SU-DHL-6 (cell line): Measurements from ENCODE around the gene HECW1.
"Not testable (repeated sequence)": the region's sequence is repeated elsewhere in the genome, so short reads cannot be mapped to it uniquely, and the experiment has no call there.

Source experiments
- H2AFZ ChIP-seq: fragments of 200-600 bp; sonication (generic); 2 replicates; pipeline ENCODE4 v1.6.1; 2014; ENCODE audit warnings: low read depth, mild to moderate bottlenecking, moderate library complexity, mixed read lengths, antibody characterized with exemption, low read length; ENCODE audit not compliant: severe bottlenecking
- H3F3A ChIP-seq: fragments of 200-600 bp; shearing (Covaris generic); 2 replicates; pipeline ENCODE4 v1.6.0; 2016; ENCODE audit warnings: antibody characterized with exemption, mild to moderate bottlenecking; ENCODE audit not compliant: insufficient read depth
- H3K27ac ChIP-seq: fragments of 200-600 bp; sonication (generic); 2 replicates; pipeline ENCODE4 v1.5.1; 2016; ENCODE audit warnings: low read depth, mild to moderate bottlenecking, low read length, moderate library complexity, mixed read lengths
- H3K27me3 ChIP-seq: fragments of 200-600 bp; sonication (generic), shearing (Covaris generic); 2 replicates; pipeline ENCODE4 v1.6.0; 2014; ENCODE audit warnings: mild to moderate bottlenecking, low read length
- H3K36me3 ChIP-seq: fragments of 200-600 bp; sonication (generic); 2 replicates; pipeline ENCODE4 v1.6.1; 2014; ENCODE audit warnings: mild to moderate bottlenecking, low read length, mixed read lengths
- H3K4me2 ChIP-seq: fragments of 300-600, 200-600 bp; shearing (Covaris generic), sonication (generic); 2 replicates; pipeline ENCODE4 v1.6.0; 2014; ENCODE audit warnings: low read length, low read depth, mild to moderate bottlenecking; ENCODE audit not compliant: poor library complexity, severe bottlenecking
- H3K4me3 ChIP-seq: fragments of 200-600 bp; sonication (generic); 2 replicates; pipeline ENCODE4 v1.5.1; 2014; ENCODE audit warnings: antibody characterized with exemption, low read length, mild to moderate bottlenecking, mixed read lengths; ENCODE audit not compliant: insufficient read depth, poor library complexity, severe bottlenecking
- H3K79me2 ChIP-seq: fragments of 200-600 bp; sonication (generic); 2 replicates; pipeline ENCODE4 v1.6.1; 2014; ENCODE audit warnings: mild to moderate bottlenecking, low read length, moderate library complexity; ENCODE audit not compliant: insufficient read depth
- H3K9ac ChIP-seq: fragments of 200-600 bp; sonication (generic); 2 replicates; pipeline ENCODE4 v1.7.0; 2014; ENCODE audit warnings: mild to moderate bottlenecking, low read length
- H3K9me2 ChIP-seq: fragments of 200-600 bp; sonication (generic); replicated peaks from 2 replicates; pipeline ENCODE4 v1.6.1; 2014; ENCODE audit warnings: low read length; ENCODE audit not compliant: insufficient read depth
- H3K9me3 ChIP-seq: fragments of 200-600 bp; sonication (generic); 2 replicates; pipeline ENCODE4 v1.6.1; 2014; ENCODE audit warnings: low read length, mixed read lengths; ENCODE audit not compliant: insufficient read depth
- H4K20me1 ChIP-seq: fragments of 200-600 bp; sonication (generic); 2 replicates; pipeline ENCODE4 v1.6.1; 2014; ENCODE audit warnings: low read depth, mild to moderate bottlenecking, antibody characterized with exemption, low read length, moderate library complexity, mixed read lengths
- CTCF ChIP-seq: fragments of 200-600 bp; sonication (generic); IDR thresholded peaks from one replicate; pipeline ENCODE4 v1.5.1; 2017; ENCODE audit warnings: antibody characterized with exemption, mild to moderate bottlenecking, low read length, moderate library complexity; ENCODE audit not compliant: insufficient read depth, poor library complexity, severe bottlenecking
- EZH2phosphoT487 ChIP-seq: fragments of 200-600 bp; sonication (generic), shearing (Covaris generic); conservative IDR thresholded peaks from 2 replicates; pipeline ENCODE4 v1.6.1; 2018; ENCODE audit warnings: mild to moderate bottlenecking, antibody characterized with exemption, low read length, moderate library complexity, mixed read lengths

Gene HECW1

GRCh38 chr7:43337191-43337590 is 224.7 kb downstream of the HECW1 start:
- H3K36me3 ChIP-seq = no peaks in the 10 kb centered on the region
- H4K20me1 ChIP-seq = no peaks in the 10 kb centered on the region
- no peaks in the 10 kb centered on the region for H3K79me2 ChIP-seq
- no peak overlapping the region for H3K4me2 ChIP-seq
- H3K9ac ChIP-seq = no peak overlapping the region
- H3K27me3 ChIP-seq = no peaks in the 10 kb centered on the region
- H3K9me2 ChIP-seq = no peaks in the 10 kb centered on the region
- H3F3A ChIP-seq = no peaks in the 10 kb centered on the region
- H3K4me3 ChIP-seq = no peak overlapping the region
- no peak overlapping the region for H3K27ac ChIP-seq
- no peak overlapping the region for H2AFZ ChIP-seq
- H3K9me3 ChIP-seq = no peaks in the 10 kb centered on the region
- TF ChIP-seq EZH2phosphoT487 = no peak
- no peak for TF ChIP-seq CTCF

GRCh38 chr7:43337811-43338210 is 225.4 kb downstream of the HECW1 start:
- TF ChIP-seq CTCF = no peak
- no peak for TF ChIP-seq EZH2phosphoT487
- no peaks in the 10 kb centered on the region for H3K9me3 ChIP-seq
- no peaks in the 10 kb centered on the region for H3K36me3 ChIP-seq

GRCh38 chr7:43341132-43341531 is 228.7 kb downstream of the HECW1 start:
- no peaks in the 10 kb centered on the region for H3K9me2 ChIP-seq
- H3K9me3 ChIP-seq = no peaks in the 10 kb centered on the region
- no peaks in the 10 kb centered on the region for H4K20me1 ChIP-seq
- H3K36me3 ChIP-seq = no peaks in the 10 kb centered on the region
- no peaks in the 10 kb centered on the region for H3K27me3 ChIP-seq
- no peak overlapping the region for H3K27ac ChIP-seq
- H3K79me2 ChIP-seq = no peaks in the 10 kb centered on the region
- TF ChIP-seq EZH2phosphoT487 (no peak), CTCF (no peak)
- no peak overlapping the region for H2AFZ ChIP-seq
- no peak overlapping the region for H3K4me3 ChIP-seq
- H3K9ac ChIP-seq = no peak overlapping the region
- no peak overlapping the region for H3K4me2 ChIP-seq
- no peaks in the 10 kb centered on the region for H3F3A ChIP-seq

More at GRCh38 chr7:43337811-43338210, 225.4 kb downstream of the HECW1 start:
- no peaks in the 10 kb centered on the region for H3K9me2 ChIP-seq
- no peaks in the 10 kb centered on the region for H3K27me3 ChIP-seq
- no peak overlapping the region for H2AFZ ChIP-seq
- H3F3A ChIP-seq = no peaks in the 10 kb centered on the region
- no peak overlapping the region for H3K9ac ChIP-seq
- no peaks in the 10 kb centered on the region for H4K20me1 ChIP-seq
- no peaks in the 10 kb centered on the region for H3K79me2 ChIP-seq
- no peak overlapping the region for H3K4me2 ChIP-seq
- no peak overlapping the region for H3K27ac ChIP-seq
- no peak overlapping the region for H3K4me3 ChIP-seq

DNA sequence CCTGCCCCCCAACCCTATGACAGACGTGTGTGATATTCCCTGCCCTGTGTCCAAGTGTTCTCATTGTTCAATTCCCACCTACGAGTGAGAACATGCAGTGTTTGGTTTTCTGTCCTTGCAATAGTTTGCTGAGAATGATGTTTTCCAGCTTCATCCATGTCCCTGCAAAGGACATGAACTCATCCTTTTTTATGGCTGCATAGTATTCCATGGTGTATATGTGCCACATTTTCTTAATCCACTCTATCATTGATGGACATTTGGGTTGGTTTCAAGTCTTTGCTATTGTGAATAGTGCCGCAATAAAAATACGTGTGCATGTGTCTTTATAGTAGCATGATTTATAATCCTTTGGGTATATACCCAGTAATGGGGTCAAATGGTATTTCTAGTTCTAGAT is 231.0 kb downstream of the HECW1 start:
- H3K9ac ChIP-seq, H3F3A ChIP-seq, H3K79me2 ChIP-seq, H3K4me3 ChIP-seq, H3K27ac ChIP-seq, H3K9me3 ChIP-seq, H3K27me3 ChIP-seq, H3K36me3 ChIP-seq, H2AFZ ChIP-seq, H3K4me2 ChIP-seq, H3K9me2 ChIP-seq, H4K20me1 ChIP-seq: not testable (repeated sequence)

DNA sequence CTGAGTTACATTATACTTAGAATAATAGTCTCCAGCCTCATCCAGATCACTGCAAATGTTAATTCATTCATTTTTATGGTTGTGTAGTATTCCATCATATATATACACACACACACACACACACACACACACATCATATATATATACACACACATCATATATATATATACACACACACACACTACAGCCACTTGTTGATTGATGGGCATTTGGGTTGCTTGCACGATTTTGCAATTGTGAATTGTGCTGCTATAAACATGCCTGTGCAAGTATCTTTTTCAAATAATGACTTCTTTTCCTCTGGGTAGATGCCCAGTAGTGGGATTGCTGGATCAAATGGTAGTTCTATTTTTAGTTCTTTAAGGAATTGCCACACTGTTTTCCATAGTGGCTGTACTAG is 233.2 kb downstream of the HECW1 start:
- not testable (repeated sequence) for H4K20me1 ChIP-seq, H3K79me2 ChIP-seq, H3K27me3 ChIP-seq, H3K9me2 ChIP-seq, H3K36me3 ChIP-seq, H3K4me3 ChIP-seq, H3F3A ChIP-seq, H2AFZ ChIP-seq, H3K9me3 ChIP-seq, H3K9ac ChIP-seq, H3K4me2 ChIP-seq, H3K27ac ChIP-seq
